Kidney (tissue), 14 donors: Measurements from ENCODE around the gene ZNF358. TPM values are rescaled to one million over a fixed set of nuclear protein-coding genes. Genes with fewer than 3 reads are reported as not detected.

Experiments used
- DNase-seq, 5 donors: peaks; one replicate each; pipeline ENCODE4 v3.0.0-alpha.2; 2013 to 2020
- FAIRE-seq: peaks from 2 replicates; lab custom pipeline; 2012; peaks lifted over from hg19 to GRCh38; lab: Jason Lieb, UNC
- H3K27ac ChIP-seq, 2 donors: one replicate each; pipeline ENCODE4 v1.7.0; 2013; ENCODE audit warnings: low read depth in 2 of 2, low read length in 2 of 2, inconsistent platforms in 1 of 2
- H3K27me3 ChIP-seq: one replicate; pipeline ENCODE4 v1.7.1; 2013; ENCODE audit warnings: low read length, inconsistent platforms; ENCODE audit not compliant: control insufficient read depth, insufficient read depth
- H3K36me3 ChIP-seq, 3 donors: one replicate each; pipeline versions ENCODE4 v1.7.0 to v1.7.1; 2013; ENCODE audit warnings: low read length in 3 of 3, control low read depth in 1 of 3, inconsistent platforms in 1 of 3; ENCODE audit not compliant: insufficient read depth in 3 of 3, control insufficient read depth in 2 of 3
- H3K4me1 ChIP-seq, 3 donors: one replicate each; pipeline versions ENCODE4 v1.7.0 to v1.7.1; 2013; ENCODE audit warnings: low read length in 3 of 3, inconsistent platforms in 1 of 3, low read depth in 1 of 3; ENCODE audit not compliant: control insufficient read depth in 2 of 3, insufficient read depth in 2 of 3
- H3K4me3 ChIP-seq, 3 donors: one replicate each; pipeline versions ENCODE4 v1.7.0 to v1.8.1; 2013; ENCODE audit warnings: low read length in 3 of 3, control low read depth in 1 of 3, inconsistent platforms in 1 of 3
- H3K9ac ChIP-seq, 3 donors: one replicate each; pipeline versions ENCODE4 v1.7.0 to v1.7.1; 2013; ENCODE audit warnings: low read length in 3 of 3, control low read depth in 1 of 3, inconsistent platforms in 1 of 3
- H3K9me3 ChIP-seq, 3 donors: one replicate each; pipeline versions ENCODE4 v1.7.0 to v1.7.1; 2013; ENCODE audit warnings: low read length in 3 of 3, control low read depth in 1 of 3, inconsistent platforms in 1 of 3; ENCODE audit not compliant: control insufficient read depth in 2 of 3, insufficient read depth in 1 of 3
- CTCF ChIP-seq: IDR thresholded peaks from 3 replicates; pipeline ENCODE4 v1.5.1; 2012; ENCODE audit warnings: mild to moderate bottlenecking, moderate library complexity, borderline replicate concordance; ENCODE audit not compliant: insufficient read depth; ENCODE audit errors: extremely low read depth
- intact Hi-C: fragments of 100-400 bp; cut with DNase I; formaldehyde crosslinking; loops from one replicate; pipeline ENCODE4 v1.11.1; 2022
- polyA plus RNA-seq: library from polyadenylated mRNA; stranded (reverse); fragments of 350-450 nt; fragmentation: Illumina TruSeq; extraction: RNeasy Lipid Tissue Mini Kit (QIAGEN cat#74804); gene quantifications from one replicate; pipeline ENCODE4 v1.2.3, GENCODE V29; 2014; ENCODE audit warnings: low read depth, low replicate concordance; ENCODE audit not compliant: insufficient read depth
- total RNA-seq: library from RNA; stranded (reverse); fragmentation: NEBNext Ultra II Directional; extraction: Animal tissue kit (Norgen Biotek cat#: 25700); gene quantifications from one replicate; pipeline ENCODE4 v1.2.1, GENCODE V29; 2021
- donor health status: control.
- donor health status: control.
- donor health status: control.
- donor health status: control.
- donor health status: control.
- donor health status: DM: yes; HTN: yes; CAD: no.
- donor health status: Normal renal cell carcinoma (clear cell type).

ZNF358 gene
- total and polyA plus RNA-seq, 2 donors from 2014 or later: 39.1 to 79.1 TPM

- no peaks in the 10 kb centered on the region for H3K9me3 ChIP-seq
- TF ChIP-seq CTCF: no peak
- no peak for FAIRE-seq
- H3K27me3 ChIP-seq: no peaks in the 10 kb centered on the region
- peak; percentile 91 to 97 (median 94) for DNase-seq
- peak overlapping the region; percentile 63 to 93 (median 79) for H3K9ac ChIP-seq
- H3K27ac ChIP-seq: peak overlapping the region; percentile 66 to 93
- intact Hi-C loops: no loop called here
- peaks cover 0 to 8% (median 0%) of the 10 kb centered on the region in 3 donors for H3K4me1 ChIP-seq
- peak overlapping the region; percentile 65 to 93 (median 86) for H3K4me3 ChIP-seq
- H3K36me3 ChIP-seq: peaks cover 0 to 11% (median 3%) of the 10 kb centered on the region in 3 donors
Observed at GRCh38 chr19:7533925-7534480, 18.1 kb downstream of the ZNF358 start.

GRCh38 chr19:7534531-7535046, 18.7 kb downstream of the ZNF358 start:
- peak overlapping the region; percentile 66 to 93 for H3K27ac ChIP-seq
- H3K36me3 ChIP-seq: peaks cover 0 to 10% (median 3%) of the 10 kb centered on the region in 3 donors
- intact Hi-C loops: no loop called here
- no peak for FAIRE-seq
- no peaks in the 10 kb centered on the region for H3K27me3 ChIP-seq
- peak overlapping the region; percentile 63 to 93 (median 79) for H3K9ac ChIP-seq
- peaks cover 0 to 8% (median 0%) of the 10 kb centered on the region in 3 donors for H3K4me1 ChIP-seq
- TF ChIP-seq CTCF: peak; percentile 10
- no peaks in the 10 kb centered on the region for H3K9me3 ChIP-seq
- peak overlapping the region; percentile 65 to 93 (median 86) for H3K4me3 ChIP-seq
- DNase-seq: peak; percentile 76 to 92 (median 84)

- DNase-seq (peak; percentile 96 to 98 (median 98)), FAIRE-seq (no peak)
- peaks cover 0 to 12% (median 3%) of the 10 kb centered on the region in 3 donors for H3K36me3 ChIP-seq
- H3K9me3 ChIP-seq: no peaks in the 10 kb centered on the region
- intact Hi-C loops: no loop called here
- peak within 1 kb of the TSS; percentile 65 to 93 (median 86) for H3K4me3 ChIP-seq
- peaks cover 0 to 8% (median 0%) of the 10 kb centered on the region in 3 donors for H3K4me1 ChIP-seq
- no peaks in the 10 kb centered on the region for H3K27me3 ChIP-seq
- peak within 1 kb of the TSS; percentile 66 to 93 for H3K27ac ChIP-seq
- no peak for TF ChIP-seq CTCF
- peak within 1 kb of the TSS; percentile 63 to 93 (median 93) for H3K9ac ChIP-seq
Observed at GRCh38 chr19:7535047-7535997, 19.4 kb downstream of the ZNF358 start, which contains the start of gene PNPLA6. Gene PNPLA6 (plus strand): TSS chr19:7535717. CDS start chr19:7535789, 72 bp downstream.
